NCI-H2196 (cell line): Measurements from ENCODE around the gene ATP5F1C.
A peak's percentile ranks its signal among the peaks of the same experiment; 100 is the strongest.
"Not testable (repeated sequence)": the region's sequence is repeated elsewhere in the genome, so short reads cannot be mapped to it uniquely, and the experiment has no call there.

Source experiments
- DNase-seq: peaks from one replicate; lab custom pipeline; 2025; ENCODE audit not compliant: unreplicated experiment; lab: John Stamatoyannopoulos, UW

ATP5F1C gene

DNA sequence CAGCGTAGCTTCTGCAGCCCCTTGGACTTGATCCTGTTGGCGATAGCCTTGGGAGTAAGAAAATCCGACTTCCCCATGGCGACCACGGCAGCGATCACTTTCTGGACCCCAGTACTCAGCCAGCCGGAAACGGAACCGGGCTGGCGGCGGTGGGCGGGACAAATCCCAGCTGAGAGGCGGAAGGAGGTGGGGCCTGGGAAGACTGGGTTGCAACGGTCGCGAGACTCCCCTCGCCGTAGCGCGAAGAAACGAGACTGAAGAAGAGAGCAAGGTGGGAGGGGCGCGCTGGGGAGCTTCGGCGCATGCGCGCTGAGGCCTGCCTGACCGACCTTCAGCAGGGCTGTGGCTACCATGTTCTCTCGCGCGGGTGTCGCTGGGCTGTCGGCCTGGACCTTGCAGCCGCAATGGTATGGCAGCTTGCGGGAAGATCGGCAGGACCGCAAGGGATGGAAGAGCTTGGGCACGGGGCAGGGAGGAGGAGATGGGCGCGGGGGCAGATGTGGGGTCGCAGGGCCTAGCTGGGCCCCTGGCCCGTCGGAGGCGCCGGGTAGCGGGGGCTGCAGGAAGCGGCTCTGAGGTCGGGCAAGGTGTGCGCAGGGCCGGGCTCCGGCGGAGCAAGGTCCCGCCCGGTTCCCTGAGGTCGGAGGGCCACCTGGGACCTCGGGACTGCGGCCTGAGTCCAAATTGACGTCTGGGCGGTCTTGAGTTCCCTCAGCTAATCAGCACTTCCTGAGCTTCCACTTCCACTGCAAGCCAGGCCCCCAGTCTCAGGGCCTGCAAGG is at the start of gene ATP5F1C, which contains the start of gene KIN:
ATP5F1C (plus strand) TSS at position 321 of the 782 bp plus-strand sequence; CDS start at position 352, 31 bp downstream.
KIN (minus strand) TSS at position 137 of the 782 bp plus-strand sequence; CDS start at position 77, 60 bp downstream.
- peak; percentile 79 for DNase-seq

GRCh38 chr10:7738536-7739407 is 49.2 kb upstream of the ATP5F1C start:
- no peak for DNase-seq

DNA sequence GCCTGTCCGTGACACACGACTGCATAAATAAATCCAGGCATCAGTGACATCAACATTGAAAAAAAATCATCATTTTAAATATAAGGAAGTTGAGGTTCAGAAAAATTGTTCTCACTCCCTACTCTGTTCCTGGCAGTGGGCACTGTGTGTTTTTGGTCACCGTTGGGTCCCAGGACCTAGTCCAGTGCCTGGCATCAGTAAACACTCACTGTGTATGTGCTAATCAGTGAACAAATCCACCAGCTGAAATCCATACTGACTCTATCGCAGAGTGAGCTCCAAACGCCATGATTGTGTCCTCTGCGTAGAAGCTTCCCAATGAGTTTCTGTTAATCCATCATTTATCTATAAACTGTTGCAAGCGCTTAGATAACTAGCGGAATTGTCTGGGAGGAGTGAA is 43.7 kb upstream of the ATP5F1C start:
- no peak for DNase-seq

- DNase-seq, result not testable (repeated sequence)
These were observed 39.3 kb upstream of the ATP5F1C start for GRCh38 chr10:7748637-7749036.

DNA sequence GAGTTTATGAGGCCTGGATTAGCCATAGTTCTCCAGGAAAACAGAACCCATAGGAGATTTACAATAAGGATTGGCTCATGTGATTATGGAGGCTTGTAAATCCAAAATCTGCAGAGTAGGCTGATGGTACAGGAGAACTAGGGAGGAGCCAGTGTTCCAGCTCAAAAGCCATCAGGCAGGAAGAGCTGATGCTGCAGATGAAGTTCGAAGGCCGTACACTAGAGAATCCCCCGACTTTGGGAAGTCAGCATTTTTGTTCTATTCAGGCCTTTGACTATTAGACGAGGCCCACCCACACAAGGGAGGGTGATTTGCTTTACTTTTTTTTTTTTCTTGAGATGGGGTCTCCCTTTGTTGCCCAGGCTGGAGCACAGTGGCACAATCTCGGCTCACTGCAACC is 37.8 kb upstream of the ATP5F1C start:
- DNase-seq, result no peak

DNA sequence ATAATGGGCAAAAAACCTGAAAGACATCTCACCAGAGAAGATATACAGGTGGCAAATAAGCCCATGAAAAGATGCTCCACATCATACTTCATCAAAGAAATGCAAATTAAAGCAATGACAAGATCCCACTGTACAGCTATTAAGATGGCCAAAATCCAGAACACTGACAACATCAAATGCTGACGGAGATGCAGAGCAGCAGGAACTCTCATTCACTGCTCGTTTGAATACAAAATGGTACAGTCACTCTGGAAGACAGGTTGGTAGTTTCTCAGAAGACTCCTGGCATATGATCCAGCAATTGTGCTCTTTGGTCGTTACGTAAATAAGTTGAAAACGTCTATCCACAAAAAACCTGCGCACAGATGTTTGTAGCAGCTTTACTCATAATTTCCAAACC is 35.7 kb upstream of the ATP5F1C start:
- no peak for DNase-seq

DNA sequence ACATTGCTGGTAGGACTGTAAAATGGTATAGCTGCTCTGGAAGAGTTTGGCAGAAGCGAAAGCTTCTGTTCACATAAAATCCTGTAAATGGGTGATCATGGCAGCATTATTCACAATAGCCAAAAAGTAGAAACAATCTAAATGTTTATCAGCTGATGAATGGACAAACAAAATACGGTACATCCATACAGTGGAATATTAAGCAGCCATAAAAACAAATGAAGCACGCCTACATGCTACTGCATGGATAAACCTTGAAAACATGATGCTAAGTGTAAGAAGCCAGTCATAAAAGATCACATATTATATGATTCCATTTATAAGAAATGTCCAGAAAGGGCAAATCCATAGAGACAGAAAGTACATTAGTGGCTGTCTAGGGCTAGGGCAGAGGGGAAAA is 32.9 kb upstream of the ATP5F1C start:
- DNase-seq, result no peak

DNA sequence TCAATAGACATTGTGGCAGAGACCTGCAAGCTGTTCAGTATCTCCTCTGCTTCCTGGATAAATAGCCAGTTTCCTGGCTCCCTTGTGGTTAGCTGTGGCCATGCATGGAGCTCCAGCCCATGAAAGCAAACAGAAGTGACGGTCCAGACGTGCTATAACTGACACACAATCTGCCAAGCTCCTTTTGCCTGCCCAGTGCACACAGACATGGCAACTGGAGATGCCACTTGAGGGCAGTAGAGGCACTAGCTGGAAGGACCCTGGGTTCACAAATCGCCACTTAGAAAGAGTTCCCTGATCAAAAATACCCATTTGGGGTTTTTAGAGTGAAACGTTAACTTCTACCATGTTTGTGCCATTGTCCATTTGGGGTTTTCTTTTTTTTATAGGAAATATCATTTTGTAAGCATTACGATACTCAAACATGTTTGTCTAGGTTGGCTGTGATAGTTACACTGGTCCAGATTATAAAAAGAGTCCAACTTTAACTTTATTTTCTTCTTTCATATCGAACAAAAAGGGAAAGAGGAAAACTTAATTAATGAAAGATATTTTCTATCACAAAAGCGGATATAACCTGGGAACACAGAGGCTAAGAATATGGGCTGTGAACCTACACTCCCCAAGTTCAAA is 31.5 kb upstream of the ATP5F1C start:
- peak; percentile 41 for DNase-seq

DNA sequence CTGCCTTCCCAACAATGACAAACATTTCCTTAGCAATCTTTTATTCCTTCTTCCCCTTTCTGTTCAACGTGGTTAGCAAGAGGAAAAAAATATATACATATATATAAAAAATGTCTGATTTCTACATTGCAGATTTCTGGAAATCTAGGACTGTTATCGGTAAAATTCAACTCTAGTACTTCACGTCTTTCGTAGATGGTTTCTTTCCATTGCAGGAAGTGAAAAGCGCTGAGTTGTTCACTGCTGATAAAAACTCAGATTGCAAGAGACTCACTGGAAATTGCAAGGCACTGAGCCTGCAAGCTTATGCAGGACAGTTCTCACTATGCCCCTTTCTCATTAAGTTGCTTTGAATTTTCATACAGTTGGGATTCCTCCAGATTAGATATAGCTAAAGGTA is 24.0 kb upstream of the ATP5F1C start:
- DNase-seq, result no peak

- no peak for DNase-seq
These were observed 21.7 kb upstream of the ATP5F1C start for GRCh38 chr10:7766241-7766640.

- DNase-seq, result no peak
These were observed 20.8 kb upstream of the ATP5F1C start for GRCh38 chr10:7767209-7767608.

DNA sequence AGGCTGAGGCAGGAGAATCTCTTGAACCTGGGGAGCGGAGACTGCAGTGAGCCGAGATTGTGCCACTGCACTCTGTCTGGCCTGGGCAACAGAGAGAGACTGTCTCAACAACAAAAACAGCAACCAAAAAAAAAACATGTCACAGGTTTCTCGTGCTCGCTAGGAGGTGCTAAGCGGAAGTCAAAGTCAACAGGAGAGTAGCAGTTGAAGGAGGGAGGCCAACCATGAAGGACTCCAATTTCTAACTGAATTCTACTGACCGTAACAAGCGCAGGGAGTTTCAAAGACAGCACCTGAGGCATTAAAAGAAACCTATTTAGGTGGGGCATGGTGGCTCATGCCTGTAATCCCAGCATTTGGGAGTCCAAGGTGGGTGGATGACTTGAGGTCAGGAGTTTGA is 19.6 kb upstream of the ATP5F1C start:
- DNase-seq, result no peak

DNA sequence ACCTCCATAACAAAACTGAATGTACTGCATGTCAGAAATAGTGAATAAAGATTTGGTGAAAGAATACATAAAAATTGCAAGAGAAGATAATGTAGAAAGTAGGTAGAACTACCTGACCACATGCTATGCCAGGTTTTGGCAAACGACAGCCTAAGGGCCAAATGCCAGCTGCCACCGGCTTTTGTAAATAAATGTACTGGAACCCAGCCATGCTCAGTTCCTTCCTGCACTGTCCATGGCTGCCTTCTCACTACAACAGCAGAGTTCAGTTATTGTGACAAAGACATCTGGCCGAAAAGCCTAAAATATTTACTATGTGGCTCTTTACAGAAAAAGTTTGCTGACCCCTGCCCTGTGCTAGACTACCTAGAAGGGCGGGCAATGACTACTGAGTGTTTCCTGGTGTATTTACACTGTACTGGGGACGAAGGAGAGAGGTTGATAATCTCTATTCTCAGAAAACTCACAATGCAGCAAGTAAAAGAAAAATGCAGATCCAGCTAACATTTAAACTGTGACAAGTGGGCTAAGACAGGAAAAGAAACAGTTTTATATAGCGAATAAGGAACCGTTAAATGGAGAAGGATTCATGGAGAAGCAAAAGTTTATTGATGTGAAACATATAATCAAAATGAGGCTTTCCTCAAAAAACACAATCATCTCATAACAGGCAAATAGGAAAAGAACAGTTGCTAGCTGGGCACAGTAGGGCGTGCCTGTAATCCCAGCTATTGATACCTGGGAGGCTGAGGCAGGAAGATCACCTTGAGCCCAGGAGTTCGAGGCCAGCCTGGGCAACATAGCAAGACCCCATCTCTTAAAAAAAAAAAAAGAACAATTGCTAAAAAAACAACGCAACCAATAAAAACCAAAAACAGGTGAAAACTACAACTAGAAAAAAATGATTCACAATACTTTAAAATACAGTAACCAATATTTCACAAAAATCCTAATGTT is 13.9 kb upstream of the ATP5F1C start:
- peak; percentile 54 for DNase-seq

DNA sequence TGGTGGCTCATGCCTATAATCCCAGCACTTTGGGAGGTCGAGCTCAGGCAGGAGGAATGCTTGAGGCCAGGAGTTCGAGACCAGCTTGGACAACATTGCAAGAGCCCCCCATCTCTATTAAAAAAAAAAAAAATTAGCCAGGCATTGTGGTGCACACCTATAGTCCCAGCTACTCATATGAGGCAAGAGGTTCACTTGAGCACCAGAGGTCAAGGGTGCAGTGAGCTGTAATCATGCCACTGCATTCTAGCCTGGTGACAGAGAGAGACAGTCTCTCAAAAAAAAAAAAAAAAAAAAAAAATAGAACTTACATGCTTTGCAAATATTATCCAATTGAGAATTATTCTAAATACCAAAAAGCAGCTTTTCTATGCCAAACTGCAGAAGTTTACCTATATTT is 11.2 kb upstream of the ATP5F1C start:
- DNase-seq, result no peak

- not testable (repeated sequence) for DNase-seq
These were observed 5.8 kb upstream of the ATP5F1C start for GRCh38 chr10:7782194-7782593.

- DNase-seq, result no peak
These were observed 1.5 kb upstream of the ATP5F1C start for GRCh38 chr10:7786430-7786829.

DNA sequence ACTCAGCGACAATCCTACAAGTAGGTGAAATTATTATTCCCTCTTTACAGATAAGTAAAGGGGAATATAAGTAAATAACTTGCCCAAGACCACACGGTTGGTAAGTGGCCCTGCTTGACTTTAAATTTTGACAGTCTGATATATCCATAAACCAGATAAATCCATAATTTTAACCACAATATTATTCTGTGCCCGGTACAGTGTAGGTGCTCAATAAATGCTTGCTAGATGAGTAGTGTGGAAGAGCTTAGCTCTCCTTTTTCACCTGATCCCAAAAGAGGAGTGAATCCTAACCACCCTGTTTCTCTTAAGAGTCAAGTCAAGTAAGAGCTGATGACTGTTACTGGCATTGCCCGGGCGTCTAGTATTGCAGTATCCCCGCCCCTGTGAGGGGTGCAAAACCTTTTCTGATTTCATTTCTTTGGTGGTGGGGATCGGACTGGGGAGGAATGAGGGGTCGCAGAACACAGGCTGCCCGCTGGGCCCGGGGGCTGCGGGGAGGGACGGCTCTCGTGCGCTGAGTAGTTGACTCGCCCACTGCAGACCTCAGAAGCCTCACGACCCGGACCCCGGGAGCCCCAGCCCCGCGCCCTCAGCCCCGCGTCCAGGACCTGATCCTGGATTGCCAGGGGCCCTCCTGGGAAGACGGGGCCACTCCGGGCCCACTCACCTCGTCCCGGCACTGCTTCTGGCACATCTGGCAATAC is 674 bp upstream of the ATP5F1C start:
- DNase-seq, result no peak

- DNase-seq, result peak; percentile 2
These were observed 786 bp downstream of the ATP5F1C start for GRCh38 chr10:7788639-7789286.

- DNase-seq, result no peak
These were observed 1.4 kb downstream of the ATP5F1C start for GRCh38 chr10:7789390-7789789.
